GM21367 (cell line): ENCODE measurements around the gene MSH3.
"Not testable (repeated sequence)": the region's sequence is repeated elsewhere in the genome, so short reads cannot be mapped to it uniquely, and the experiment has no call there.

ENCODE experiments used
- ATAC-seq: cut with Tn5 transposase; IDR thresholded peaks from one replicate; pipeline ENCODE4 v1.9.1; 2021; ENCODE audit not compliant: unreplicated experiment

Gene MSH3

GRCh38 chr5:80705216-80705769 lies 50.8 kb downstream of the MSH3 start:
- ATAC-seq = no peak

GRCh38 chr5:80705801-80706200 lies 51.3 kb downstream of the MSH3 start:
- no peak for ATAC-seq

GRCh38 chr5:80706835-80707447 lies 52.5 kb downstream of the MSH3 start:
- no peak for ATAC-seq

GRCh38 chr5:80707645-80708044 lies 53.2 kb downstream of the MSH3 start:
- no peak for ATAC-seq

- no peak for ATAC-seq
Measured at GRCh38 chr5:80711216-80711615, 56.8 kb downstream of the MSH3 start.

GRCh38 chr5:80711938-80712337 lies 57.5 kb downstream of the MSH3 start:
- no peak for ATAC-seq

- no peak for ATAC-seq
Measured at GRCh38 chr5:80712919-80713318, 58.5 kb downstream of the MSH3 start.

- no peak for ATAC-seq
Measured at GRCh38 chr5:80713631-80714030, 59.2 kb downstream of the MSH3 start.

GRCh38 chr5:80714570-80715298 lies 60.3 kb downstream of the MSH3 start:
- ATAC-seq = no peak

- ATAC-seq = no peak
Measured at GRCh38 chr5:80715887-80716286, 61.4 kb downstream of the MSH3 start.

- ATAC-seq = no peak
Measured at GRCh38 chr5:80720181-80720580, 65.7 kb downstream of the MSH3 start.

- no peak for ATAC-seq
Measured at GRCh38 chr5:80722916-80723315, 68.5 kb downstream of the MSH3 start.

GRCh38 chr5:80725446-80725845 lies 71.0 kb downstream of the MSH3 start:
- ATAC-seq = no peak

GRCh38 chr5:80736730-80737129 lies 82.3 kb downstream of the MSH3 start:
- ATAC-seq = no peak

- ATAC-seq = no peak
Measured at GRCh38 chr5:80738466-80738865, 84.0 kb downstream of the MSH3 start.

GRCh38 chr5:80739057-80739456 lies 84.6 kb downstream of the MSH3 start:
- ATAC-seq = no peak

GRCh38 chr5:80739496-80739895 lies 85.0 kb downstream of the MSH3 start:
- ATAC-seq = no peak

- ATAC-seq = no peak
Measured at GRCh38 chr5:80739898-80740297, 85.4 kb downstream of the MSH3 start.

GRCh38 chr5:80740488-80740887 lies 86.0 kb downstream of the MSH3 start:
- ATAC-seq = not testable (repeated sequence)

GRCh38 chr5:80740999-80741398 lies 86.5 kb downstream of the MSH3 start:
- no peak for ATAC-seq

- ATAC-seq = no peak
Measured at GRCh38 chr5:80744149-80744548, 89.7 kb downstream of the MSH3 start.

GRCh38 chr5:80745490-80745889 lies 91.0 kb downstream of the MSH3 start:
- ATAC-seq = no peak
